ENCODE results near the gene MPHOSPH6.

The MPHOSPH6 gene

GRCh38 chr16:82194086-82194485 lies 24.1 kb upstream of the MPHOSPH6 start:
- TF ChIP-seq POLR2AphosphoS5 (IDR thresholded peaks at IDR 0.05; ENCODE audit: low read depth, low read length) (no peak), REST (IDR thresholded peaks at IDR 0.05; ENCODE audit: insufficient read depth in 1 of 2, low read depth in 2 of 2, low read length in 2 of 2) (no peak), FOXP2 (optimal IDR thresholded peaks at IDR 0.05; ENCODE audit: borderline replicate concordance, extremely low read depth, extremely low read length, insufficient read depth) (no peak), SIN3A (IDR thresholded peaks at IDR 0.05; ENCODE audit: borderline replicate concordance, insufficient read depth, low read length) (no peak), TAF1 (IDR thresholded peaks at IDR 0.05; ENCODE audit: borderline replicate concordance, insufficient read depth, low read length) (no peak)

- TF ChIP-seq FOXP2 (optimal IDR thresholded peaks at IDR 0.05; ENCODE audit: borderline replicate concordance, extremely low read depth, extremely low read length, insufficient read depth) (no peak), POLR2AphosphoS5 (IDR thresholded peaks at IDR 0.05; ENCODE audit: low read depth, low read length) (no peak), REST (IDR thresholded peaks at IDR 0.05; ENCODE audit: insufficient read depth in 1 of 2, low read depth in 2 of 2, low read length in 2 of 2) (no peak), SIN3A (IDR thresholded peaks at IDR 0.05; ENCODE audit: borderline replicate concordance, insufficient read depth, low read length) (no peak), TAF1 (IDR thresholded peaks at IDR 0.05; ENCODE audit: borderline replicate concordance, insufficient read depth, low read length) (no peak)
These were observed 22.6 kb upstream of the MPHOSPH6 start for GRCh38 chr16:82192665-82193064.

GRCh38 chr16:82190386-82190785 lies 20.4 kb upstream of the MPHOSPH6 start:
- TF ChIP-seq POLR2AphosphoS5 (IDR thresholded peaks at IDR 0.05; ENCODE audit: low read depth, low read length) (no peak), FOXP2 (optimal IDR thresholded peaks at IDR 0.05; ENCODE audit: borderline replicate concordance, extremely low read depth, extremely low read length, insufficient read depth) (no peak), TAF1 (IDR thresholded peaks at IDR 0.05; ENCODE audit: borderline replicate concordance, insufficient read depth, low read length) (no peak), SIN3A (IDR thresholded peaks at IDR 0.05; ENCODE audit: borderline replicate concordance, insufficient read depth, low read length) (no peak), REST (IDR thresholded peaks at IDR 0.05; ENCODE audit: insufficient read depth in 1 of 2, low read depth in 2 of 2, low read length in 2 of 2) (no peak)

- TF ChIP-seq FOXP2 (optimal IDR thresholded peaks at IDR 0.05; ENCODE audit: borderline replicate concordance, extremely low read depth, extremely low read length, insufficient read depth) (no peak), SIN3A (IDR thresholded peaks at IDR 0.05; ENCODE audit: borderline replicate concordance, insufficient read depth, low read length) (no peak), TAF1 (IDR thresholded peaks at IDR 0.05; ENCODE audit: borderline replicate concordance, insufficient read depth, low read length) (no peak), POLR2AphosphoS5 (IDR thresholded peaks at IDR 0.05; ENCODE audit: low read depth, low read length) (no peak), REST (IDR thresholded peaks at IDR 0.05; ENCODE audit: insufficient read depth in 1 of 2, low read depth in 2 of 2, low read length in 2 of 2) (no peak)
These were observed 17.8 kb upstream of the MPHOSPH6 start for GRCh38 chr16:82187829-82188228.

- TF ChIP-seq SIN3A (IDR thresholded peaks at IDR 0.05; ENCODE audit: borderline replicate concordance, insufficient read depth, low read length) = no peak
- TF ChIP-seq POLR2AphosphoS5 (IDR thresholded peaks at IDR 0.05; ENCODE audit: low read depth, low read length) = no peak
- TF ChIP-seq TAF1 (IDR thresholded peaks at IDR 0.05; ENCODE audit: borderline replicate concordance, insufficient read depth, low read length) = no peak
- no peak for TF ChIP-seq REST (IDR thresholded peaks at IDR 0.05; ENCODE audit: insufficient read depth in 1 of 2, low read depth in 2 of 2, low read length in 2 of 2)
- TF ChIP-seq FOXP2 (optimal IDR thresholded peaks at IDR 0.05; ENCODE audit: borderline replicate concordance, extremely low read depth, extremely low read length, insufficient read depth) = no peak
These were observed 15.0 kb upstream of the MPHOSPH6 start for GRCh38 chr16:82185012-82185411.

Data from PFSK-1 (cell line).